Measurements from ENCODE around the gene SLC22A31. TPM values are rescaled to one million over a fixed set of nuclear protein-coding genes. Genes with fewer than 3 reads are reported as not detected.
A peak's percentile ranks its signal among the peaks of the same experiment; 100 is the strongest.

The SLC22A31 gene
- total RNA-seq, 3 donors from 2014 or later (not counting 1 experiment from before 2014, with no cell fraction given), result 0.75 TPM; not detected in 2

DNA sequence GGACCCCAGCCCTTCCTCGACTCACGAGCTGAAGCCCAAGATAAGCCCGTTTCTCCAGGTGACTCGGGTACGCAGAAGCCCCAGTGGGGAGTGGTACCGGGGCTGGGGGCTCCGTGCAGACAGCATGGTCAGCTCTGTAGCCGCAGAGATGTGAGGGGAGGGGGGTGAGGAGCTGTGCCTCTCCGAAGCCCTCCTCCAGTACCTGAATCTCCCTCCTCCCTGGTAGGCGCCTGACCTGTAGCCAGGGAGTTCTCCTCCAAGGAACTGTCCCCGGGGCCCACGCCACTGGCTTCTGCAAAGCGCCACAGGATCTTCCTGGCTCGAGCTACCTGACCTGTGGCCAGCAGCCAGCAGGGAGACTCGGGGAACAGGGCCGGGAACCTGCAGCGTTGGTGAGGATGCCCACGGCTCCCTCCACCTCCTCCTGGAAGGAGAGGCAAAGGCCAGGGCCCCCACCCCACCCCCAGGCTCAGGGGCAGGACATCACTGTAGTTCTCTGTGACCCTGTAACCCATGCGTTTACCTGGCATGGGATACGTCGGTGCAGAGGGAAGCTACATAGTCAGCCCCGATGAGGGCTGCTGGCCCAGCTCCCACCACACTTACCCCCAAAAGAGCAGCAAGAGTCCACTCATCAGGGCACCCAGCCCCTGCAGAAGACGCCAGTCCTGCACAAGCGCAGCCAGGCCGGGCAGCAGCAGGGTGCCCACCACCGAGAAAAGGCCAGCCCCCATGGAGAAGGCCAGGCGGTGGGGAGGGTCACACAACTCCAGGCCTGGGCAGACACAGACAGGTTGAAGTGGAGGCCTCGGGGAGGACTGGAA, 1.7 kb downstream of the SLC22A31 start:
- Mint-ChIP-seq H3K27ac (no peak overlapping the region), H3K4me3 (peak overlapping the region; percentile 13), H3K36me3 (no peaks in the 10 kb centered on the region), H3K9me3 (no peaks in the 10 kb centered on the region), H3K4me1 (peaks cover 5% of the 10 kb centered on the region in 2 donors), H3K27me3 (ENCODE audit: low read depth in 2 of 2) (peaks cover 12 to 16% of the 10 kb centered on the region in 2 donors)
- H3K9me3 ChIP-seq (ENCODE audit: control insufficient read depth, insufficient read depth, low read length), result peaks cover 3% of the 10 kb centered on the region
- peaks cover 26% of the 10 kb centered on the region for H3K27me3 ChIP-seq (ENCODE audit: control insufficient read depth, insufficient read depth, low read length)
- TF ChIP-seq CTCF (IDR thresholded peaks at IDR 0.05), result no peak
- no peak overlapping the region for H3K4me3 ChIP-seq (ENCODE audit: low read length)
- intact Hi-C loops (cut with micrococcal nuclease), result no loop called here
- peaks cover 16% of the 10 kb centered on the region for H3K4me1 ChIP-seq (ENCODE audit: control insufficient read depth, insufficient read depth, low read length)
- WGBS (ENCODE audit: insufficient coverage), result 90% methylated on average over 26 of the region's 28 CpGs
- no peaks in the 10 kb centered on the region for H3K36me3 ChIP-seq (ENCODE audit: control insufficient read depth, insufficient read depth, low read length)
- no peak overlapping the region for H3K27ac ChIP-seq (ENCODE audit: low read length)
- no peak for ATAC-seq
- no peak for DNase-seq

- Mint-ChIP-seq H3K4me1 (peaks cover 2 to 3% of the 10 kb centered on the region in 2 donors), H3K4me3 (no peak overlapping the region), H3K27me3 (ENCODE audit: low read depth in 2 of 2) (peaks cover 4 to 8% of the 10 kb centered on the region in 2 donors), H3K27ac (no peak overlapping the region), H3K36me3 (no peaks in the 10 kb centered on the region), H3K9me3 (no peaks in the 10 kb centered on the region)
- Histone ChIP-seq H3K36me3 (ENCODE audit: control insufficient read depth, insufficient read depth, low read length) (no peaks in the 10 kb centered on the region), H3K4me3 (ENCODE audit: low read length) (no peak overlapping the region), H3K27ac (ENCODE audit: low read length) (no peak overlapping the region), H3K4me1 (ENCODE audit: control insufficient read depth, insufficient read depth, low read length) (peaks cover 22% of the 10 kb centered on the region), H3K27me3 (ENCODE audit: control insufficient read depth, insufficient read depth, low read length) (peaks cover 21% of the 10 kb centered on the region), H3K9me3 (ENCODE audit: control insufficient read depth, insufficient read depth, low read length) (peaks cover 3% of the 10 kb centered on the region)
- intact Hi-C loops (cut with micrococcal nuclease), result no loop called here
- TF ChIP-seq CTCF (IDR thresholded peaks at IDR 0.05), result no peak
- DNase-seq, result no peak
- 92% methylated on average over 26 of the region's 26 CpGs for WGBS (ENCODE audit: insufficient coverage)
- no peak for ATAC-seq
Observed at GRCh38 chr16:89197633-89198416, 2.5 kb downstream of the SLC22A31 start.

DNA sequence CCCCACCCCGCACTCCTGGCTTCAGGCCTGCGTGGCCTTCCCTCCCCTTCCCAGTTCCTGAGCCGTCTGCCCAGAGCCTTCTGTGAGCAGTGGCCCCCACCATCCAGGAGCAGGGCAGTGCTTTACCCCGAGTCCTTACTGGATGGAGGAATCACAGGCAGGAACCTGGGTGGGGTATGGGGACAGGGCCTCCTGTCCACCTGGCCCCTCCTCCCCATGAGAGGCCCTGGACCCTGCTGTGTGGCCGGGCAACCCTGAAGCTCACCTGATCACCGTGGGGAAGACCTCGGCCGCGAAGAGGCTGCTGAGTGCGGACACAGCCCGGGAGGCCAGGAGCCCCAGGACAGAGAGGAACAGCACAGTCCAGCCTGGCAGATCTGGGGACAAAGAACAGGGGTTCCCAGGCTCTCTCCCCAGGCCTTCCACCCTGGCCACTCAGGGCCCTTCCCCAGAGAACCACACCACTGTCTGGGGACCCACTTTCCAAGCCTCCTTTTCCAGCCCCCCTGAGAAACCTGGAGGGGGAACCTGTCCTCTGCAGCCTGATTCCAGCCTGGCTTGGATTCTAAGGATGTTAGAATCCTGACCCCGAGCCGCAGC, 3.2 kb downstream of the SLC22A31 start:
- Histone ChIP-seq H3K4me3 (ENCODE audit: low read length) (no peak overlapping the region), H3K27ac (ENCODE audit: low read length) (no peak overlapping the region), H3K36me3 (ENCODE audit: control insufficient read depth, insufficient read depth, low read length) (no peaks in the 10 kb centered on the region), H3K27me3 (ENCODE audit: control insufficient read depth, insufficient read depth, low read length) (peaks cover 18% of the 10 kb centered on the region), H3K4me1 (ENCODE audit: control insufficient read depth, insufficient read depth, low read length) (peaks cover 24% of the 10 kb centered on the region), H3K9me3 (ENCODE audit: control insufficient read depth, insufficient read depth, low read length) (no peaks in the 10 kb centered on the region)
- TF ChIP-seq CTCF (IDR thresholded peaks at IDR 0.05), result no peak
- Mint-ChIP-seq H3K4me3 (no peak overlapping the region), H3K27me3 (ENCODE audit: low read depth in 2 of 2) (peaks cover 0 to 4% of the 10 kb centered on the region in 2 donors), H3K27ac (no peak overlapping the region), H3K9me3 (no peaks in the 10 kb centered on the region), H3K36me3 (no peaks in the 10 kb centered on the region), H3K4me1 (no peaks in the 10 kb centered on the region)
- no peak for DNase-seq
- intact Hi-C loops (cut with micrococcal nuclease), result no loop called here
- no peak for ATAC-seq
- 94% methylated on average over 13 of the region's 13 CpGs for WGBS (ENCODE audit: insufficient coverage)
